HG03520 (cell line): ENCODE data around the gene PSD4.

ENCODE experiments used
- ATAC-seq: cut with Tn5 transposase; IDR thresholded peaks from one replicate; pipeline ENCODE4 v1.9.1; 2021; ENCODE audit warnings: mild to moderate bottlenecking, moderate library complexity; ENCODE audit not compliant: unreplicated experiment

The PSD4 gene

DNA sequence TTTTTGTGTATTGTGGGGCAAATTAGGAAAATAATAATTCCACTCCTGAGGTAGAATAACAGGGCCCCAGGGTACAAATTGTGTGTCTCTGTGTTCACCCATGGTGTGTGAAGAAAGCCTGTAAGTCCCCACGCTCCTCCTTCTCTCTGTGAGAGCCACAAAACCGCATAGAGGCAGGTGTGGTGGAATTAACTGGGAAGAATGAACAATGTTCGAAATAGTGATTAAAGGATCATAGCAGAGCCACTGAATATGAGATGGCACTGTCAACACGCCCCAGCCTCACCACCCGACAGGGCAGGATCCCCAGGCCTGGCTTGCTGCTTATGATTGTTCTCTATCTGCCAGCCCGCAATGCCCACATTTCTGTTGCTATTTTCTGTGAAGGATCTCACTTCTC, 32.3 kb upstream of the PSD4 start:
- ATAC-seq: no peak

DNA sequence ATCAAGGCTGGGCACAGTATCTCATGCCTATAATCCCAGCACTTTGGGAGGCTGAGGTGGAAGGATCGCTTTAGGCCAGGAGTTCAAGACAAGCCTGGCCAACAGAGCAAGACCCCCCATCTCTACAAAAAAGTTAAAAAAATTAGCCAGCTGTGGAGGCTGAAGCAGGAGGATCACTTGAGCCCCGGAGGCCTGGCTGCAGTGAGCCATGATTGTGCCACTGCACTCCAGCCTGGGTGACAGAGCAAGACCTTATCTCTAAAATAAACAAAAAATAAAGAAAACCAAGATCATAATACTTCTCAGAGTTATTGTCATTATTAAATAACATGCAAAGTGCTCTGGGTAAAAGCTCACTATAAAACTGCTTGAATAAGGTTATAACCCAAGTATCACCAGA, 31.5 kb upstream of the PSD4 start:
- no peak for ATAC-seq

DNA sequence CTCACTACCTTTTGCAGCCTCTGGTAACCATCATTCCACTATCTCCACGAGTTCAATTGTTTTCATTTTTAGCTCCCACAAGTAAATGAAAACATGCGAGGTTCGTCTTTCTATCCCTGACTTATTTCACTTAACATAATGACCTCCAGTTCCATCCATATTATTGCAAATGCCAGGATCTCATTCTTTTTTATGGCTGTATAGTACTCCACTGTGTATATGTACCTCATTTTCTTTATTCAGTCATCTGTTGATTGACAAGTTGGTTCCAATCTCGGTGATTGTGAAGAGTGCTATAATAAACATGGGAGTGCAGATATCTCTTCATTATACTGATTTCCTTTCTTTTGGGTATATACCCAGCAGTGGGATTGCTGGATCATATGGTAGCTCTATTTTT, 29.5 kb upstream of the PSD4 start:
- no peak for ATAC-seq

DNA sequence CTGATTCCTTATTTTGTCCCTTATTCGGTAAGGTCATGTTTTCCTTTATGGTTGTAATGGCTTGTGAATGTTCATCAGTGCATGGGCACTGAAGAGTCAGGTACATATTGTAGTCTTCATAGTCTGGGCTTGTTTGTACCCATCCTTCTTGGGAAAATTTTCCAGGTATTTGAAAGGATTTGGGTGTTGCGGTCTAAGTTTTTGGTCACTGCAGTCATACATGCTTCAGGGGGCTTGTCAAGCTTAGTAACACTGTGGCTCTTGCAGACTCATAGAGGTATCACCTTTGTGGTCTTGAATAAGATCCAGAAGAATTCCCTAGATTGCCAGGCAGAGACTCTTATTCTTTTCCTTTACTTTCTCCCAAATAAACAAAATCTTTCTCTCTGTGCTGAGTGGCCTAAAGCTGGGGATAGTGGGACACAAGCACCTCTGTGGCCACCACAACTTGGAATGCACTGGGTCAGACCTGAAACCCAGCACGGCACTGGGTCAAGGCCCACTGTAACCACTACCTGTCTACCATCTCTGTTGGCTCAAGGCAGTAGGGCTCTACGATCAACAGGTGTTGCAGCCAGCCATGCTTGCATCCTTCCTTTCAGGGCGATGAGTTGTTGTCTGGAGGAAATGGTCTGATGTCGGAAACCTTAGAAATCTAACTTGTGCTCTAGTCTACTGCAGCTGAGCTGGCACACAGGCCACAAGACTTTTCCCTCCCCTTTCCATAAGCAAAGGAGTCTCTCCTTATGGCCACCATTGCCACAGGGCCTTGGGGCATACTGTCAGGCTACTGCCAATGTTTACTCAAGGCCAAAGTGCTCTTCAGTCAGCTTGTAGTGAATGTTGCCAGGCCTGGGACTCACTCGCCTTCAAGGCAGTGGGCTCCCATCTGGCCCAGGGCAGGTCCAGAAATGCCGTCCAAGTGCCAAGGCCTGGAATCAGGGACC, 24.9 kb upstream of the PSD4 start:
- no peak for ATAC-seq

DNA sequence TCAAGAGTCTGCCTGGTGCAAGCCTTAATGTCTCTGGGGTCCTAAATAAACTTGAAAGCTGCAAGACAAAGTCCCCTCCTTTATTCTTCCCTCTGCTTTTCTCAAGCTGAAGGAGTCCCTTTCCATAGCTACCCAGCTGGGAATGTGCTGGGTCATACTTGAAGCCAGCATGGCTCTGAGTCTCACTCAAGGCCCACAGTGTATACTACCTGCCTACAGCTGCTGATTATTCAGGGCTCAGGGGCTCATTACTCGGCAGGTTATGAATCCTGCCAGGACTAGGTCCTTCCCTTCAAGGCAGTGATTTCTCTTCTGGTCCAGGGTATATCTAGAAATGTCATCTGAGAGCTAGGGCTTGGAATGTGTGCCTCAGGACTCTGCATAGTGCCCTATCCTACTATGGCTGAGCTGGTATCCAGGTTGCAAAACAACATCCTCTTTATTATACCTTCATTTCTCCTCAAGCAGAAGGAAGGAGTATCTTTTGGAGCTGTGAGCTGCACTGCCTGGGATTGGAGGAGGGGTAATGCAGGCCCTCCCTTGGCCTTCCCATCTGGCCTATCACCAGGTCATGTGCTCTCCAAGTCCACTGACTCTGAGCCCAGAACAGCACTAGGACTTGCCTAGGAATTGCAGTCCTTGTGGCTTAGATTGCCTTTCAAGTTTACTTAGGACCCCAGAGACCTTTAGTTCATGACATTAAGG, 24.1 kb upstream of the PSD4 start:
- no peak for ATAC-seq

DNA sequence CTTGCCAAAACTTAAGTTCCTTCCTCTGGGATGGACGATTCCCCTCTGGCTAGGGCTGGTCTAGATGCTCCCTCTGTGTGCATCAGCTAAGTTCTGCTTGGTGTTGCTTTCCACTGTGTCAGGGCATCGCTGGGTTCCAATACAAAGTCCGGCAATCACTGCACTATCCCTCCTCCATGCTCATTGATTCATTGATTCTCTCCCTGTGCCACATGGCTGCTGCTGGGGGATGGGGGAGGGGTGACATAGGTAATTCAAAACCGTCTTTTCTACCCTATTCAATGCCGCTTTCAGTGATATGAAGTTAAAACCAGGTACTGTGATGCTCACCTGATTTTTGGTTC, 23.5 kb upstream of the PSD4 start:
- no peak for ATAC-seq

DNA sequence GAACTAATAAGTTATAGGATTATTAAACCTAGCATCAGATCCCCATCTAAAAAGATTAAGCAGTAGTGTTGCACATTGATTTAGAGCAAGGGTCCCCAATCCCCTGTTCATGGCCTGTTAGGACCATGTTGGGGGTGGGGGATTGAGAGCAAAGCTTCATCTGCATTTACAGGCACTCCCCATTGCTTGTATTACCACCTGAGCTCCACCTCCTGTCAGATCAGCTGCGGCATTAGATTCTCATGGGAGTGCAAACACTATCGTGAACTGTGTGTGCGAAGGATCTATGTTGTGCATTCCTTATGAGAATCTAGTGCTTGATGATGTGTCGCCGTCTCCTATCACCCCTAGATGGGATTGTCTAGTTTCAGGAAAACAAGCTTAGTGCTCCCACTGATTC, 18.4 kb upstream of the PSD4 start:
- ATAC-seq: no peak

DNA sequence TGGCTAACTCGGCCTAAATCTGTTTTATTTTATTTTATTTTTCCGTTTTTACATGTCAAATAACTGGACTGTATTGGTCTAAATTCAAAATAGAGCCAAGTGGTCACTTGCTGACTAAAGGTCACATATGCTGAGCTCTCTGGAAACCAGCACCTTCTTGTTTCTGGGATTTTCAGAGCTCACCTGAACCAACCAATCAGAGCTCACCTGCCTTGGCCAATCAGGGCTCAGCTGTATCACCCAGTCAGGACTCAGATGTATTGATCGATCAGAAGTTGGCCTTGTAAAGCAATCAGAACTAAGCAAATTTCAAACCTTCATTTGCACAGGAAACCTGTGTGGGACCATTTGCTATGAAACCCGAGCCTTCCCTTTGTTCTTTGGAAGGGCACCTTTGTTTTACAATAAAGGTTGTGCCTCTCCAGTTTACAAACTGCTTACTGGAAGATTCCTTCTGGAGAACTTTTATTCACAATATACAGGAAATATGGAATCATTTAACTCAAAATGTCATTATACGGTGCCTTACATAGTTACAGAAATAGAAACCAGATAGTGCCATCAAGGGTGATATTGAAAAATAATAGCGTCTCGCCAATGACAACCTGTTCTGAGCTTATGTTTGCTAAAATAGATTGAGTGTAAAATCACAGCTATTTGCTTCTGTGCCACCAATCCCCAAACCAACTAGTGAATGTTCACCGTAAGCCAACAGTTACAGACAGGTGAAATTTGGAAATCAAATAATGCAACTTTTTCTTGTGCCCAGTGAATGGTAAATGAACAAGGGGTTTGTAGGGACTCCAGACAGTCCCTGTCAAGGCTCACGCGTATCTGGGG, 17.3 kb upstream of the PSD4 start:
- ATAC-seq: no peak

DNA sequence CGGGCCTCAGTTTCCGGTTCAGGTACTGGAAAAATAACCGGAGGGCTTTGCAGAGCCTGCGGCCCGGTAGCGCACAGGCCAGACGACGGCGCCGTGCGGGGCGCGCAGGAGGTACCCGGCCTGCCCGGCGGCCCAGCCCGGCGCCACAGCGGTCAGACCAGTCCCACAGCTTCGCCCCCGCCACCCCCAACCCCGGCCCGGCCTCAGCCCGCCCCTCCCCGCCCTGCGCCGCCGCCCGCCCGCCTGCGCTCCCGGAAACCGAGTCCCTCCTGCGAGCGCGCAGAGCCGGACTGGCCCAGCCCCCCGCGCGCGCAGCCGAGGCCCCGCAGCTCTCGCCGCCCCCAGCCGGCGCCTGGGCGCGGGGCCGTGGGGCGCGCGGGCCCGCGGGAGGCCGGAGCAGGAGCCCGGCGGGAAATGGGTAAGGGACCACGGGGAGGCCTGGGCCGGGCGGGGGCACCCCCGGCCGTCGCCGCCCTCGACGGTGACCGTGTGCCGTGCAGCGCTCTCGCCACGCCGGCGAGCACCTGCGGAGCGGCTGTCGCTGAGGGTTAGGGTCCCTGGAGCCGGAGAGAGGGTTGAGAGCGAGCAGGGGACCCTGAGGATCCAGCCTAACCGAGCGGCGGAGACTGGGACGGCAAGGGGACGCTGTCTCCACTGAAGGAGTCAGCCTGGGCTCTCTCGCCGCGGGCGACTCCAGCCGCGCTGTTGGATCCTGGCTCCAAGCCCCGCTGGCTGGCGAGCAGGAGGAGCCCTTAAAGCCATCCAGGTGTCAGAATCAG, 16.5 kb upstream of the PSD4 start:
- no peak for ATAC-seq

DNA sequence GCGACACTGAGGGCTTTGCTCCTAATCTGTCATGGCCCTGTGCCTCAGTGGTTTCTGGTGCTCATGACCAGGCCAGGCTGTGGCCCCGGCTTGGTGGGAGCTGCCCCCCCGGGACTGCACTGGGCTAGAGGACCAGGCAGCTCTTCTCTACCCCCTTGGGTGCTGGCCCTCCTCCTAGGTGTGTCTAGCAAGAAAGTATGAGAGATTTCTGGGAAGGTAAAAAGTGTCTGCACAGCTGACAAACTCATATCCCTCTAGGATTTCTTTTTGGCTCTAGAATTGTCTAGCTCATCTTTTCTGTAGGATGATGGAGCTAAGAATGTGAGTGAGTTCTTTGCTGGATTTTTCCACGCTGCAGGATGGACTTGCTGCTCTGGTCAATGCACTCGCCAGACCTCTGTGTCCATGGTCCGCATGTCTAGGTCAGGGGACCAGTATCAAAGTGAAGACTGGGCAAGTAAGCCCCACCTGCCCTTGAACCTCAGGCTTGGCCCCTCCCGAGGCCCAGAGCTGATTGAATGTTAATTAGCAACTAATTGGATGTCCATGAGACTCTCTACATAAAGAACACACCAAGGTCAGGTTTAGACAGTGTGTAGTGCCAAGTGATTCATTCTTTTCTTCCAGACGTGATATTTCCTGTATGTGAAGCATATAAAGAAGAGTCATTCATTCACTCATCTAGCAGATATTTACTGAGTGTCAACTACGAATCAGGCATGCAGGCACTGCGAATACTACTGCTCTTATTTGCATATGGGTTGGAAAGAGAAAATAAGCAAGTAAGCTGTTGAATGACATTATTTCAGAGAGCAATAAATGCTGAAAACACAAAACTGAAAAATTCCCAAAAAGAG, 15.6 kb upstream of the PSD4 start:
- ATAC-seq: no peak

DNA sequence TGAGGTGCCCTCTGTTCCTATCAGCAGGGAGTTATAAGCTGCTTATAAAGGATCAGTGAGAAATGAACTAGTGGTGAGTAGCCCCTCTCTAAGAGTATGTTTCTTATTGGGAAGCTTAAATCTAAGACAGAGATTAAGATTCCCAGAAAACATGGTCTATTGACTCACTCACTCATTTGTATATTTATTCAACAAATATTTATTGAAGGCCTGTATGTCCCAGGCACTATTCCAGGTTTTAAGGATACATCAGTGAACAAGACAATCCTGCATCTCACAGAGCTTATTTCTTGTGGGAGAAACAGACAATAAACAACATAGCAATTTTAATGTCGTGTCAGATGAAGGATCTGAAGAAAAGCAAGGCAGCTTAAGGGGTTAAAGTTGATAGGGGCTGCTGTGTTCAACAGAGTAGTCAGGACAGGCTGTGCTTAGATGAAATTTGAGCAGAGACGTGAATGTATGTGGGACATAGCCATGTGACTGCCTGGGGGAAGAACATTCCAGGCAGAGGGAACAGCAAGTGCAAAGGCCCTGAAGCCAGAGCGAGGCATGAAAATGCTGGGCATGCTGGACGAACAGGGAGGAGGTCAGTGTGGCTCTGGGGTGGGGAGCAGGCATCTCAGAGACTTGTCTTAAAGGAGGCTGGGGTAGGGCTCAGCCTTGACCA, 14.8 kb upstream of the PSD4 start:
- no peak for ATAC-seq

DNA sequence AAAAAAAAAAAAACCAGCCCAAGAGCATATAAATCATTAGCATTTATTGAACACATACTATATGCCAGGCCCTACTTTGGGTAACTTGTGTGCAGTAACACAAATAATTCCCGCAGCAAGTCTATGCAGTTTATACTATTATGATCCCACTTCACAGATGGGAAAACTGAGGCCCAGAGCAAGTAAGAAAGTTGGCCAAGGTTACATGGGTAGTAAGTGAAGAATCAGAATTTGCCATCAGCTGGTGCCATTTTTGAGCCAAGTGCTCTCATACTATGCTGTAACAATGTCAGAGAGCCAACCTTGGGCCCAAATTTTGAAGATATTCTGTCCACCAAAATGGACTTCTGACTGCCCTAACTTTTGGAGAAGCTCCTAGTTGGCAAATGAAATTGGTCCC, 13.5 kb upstream of the PSD4 start:
- ATAC-seq: no peak

DNA sequence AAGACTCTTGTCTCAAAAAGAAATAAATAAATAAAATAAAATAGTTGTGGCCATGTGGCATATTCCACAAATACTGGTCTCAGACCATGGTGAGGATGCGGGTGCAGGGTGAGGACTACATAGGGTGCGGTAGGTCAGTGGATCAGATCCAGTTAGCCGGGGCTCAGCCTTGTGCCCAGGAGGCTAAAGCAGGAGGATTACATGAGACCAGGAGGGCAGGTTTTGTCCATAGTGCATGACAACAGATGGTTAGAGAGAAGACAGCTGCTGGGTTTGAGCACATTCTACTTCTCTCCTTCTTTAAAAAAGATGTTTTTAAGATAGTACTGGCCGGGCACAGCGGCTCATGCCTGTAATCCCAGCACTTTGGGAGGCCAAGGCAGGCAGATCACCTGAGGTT, 12.8 kb upstream of the PSD4 start:
- no peak for ATAC-seq

DNA sequence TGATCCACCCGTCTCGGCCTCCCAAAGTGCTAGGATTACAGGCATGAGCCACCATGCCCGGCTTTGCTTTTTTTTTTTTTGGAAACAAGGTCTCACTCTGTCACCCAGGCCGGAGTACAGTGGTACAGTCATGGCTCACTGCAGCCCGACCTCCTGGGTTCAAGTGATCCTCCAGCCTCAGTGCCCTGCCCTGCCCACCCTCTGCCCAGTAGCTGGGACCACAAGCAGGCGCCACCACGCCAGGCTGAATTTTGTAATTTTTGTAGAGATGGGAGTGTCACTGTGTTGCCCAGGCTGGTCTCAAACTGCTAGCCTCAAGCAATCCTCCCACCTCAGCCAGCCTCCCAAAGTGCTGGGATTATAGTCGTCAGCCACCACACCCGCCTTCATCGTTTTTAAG, 11.6 kb upstream of the PSD4 start:
- no peak for ATAC-seq

DNA sequence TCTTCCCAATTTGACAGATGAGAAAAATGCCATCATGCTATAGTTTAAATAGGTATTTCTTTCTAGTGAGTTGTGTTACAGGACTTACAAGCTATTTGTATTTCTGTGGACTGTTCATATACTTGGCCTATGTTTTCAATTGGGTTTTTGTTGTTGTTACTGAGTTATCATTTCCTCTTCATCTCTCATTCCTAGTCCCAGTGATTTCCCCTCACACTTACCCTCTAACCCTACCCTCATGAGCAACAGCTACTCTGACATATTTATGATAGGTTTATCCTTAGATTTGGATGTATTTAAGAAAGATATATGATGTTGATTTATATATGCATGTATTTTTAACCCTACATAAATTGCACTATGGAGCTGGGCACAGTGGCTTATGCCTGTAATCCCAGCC, 10.9 kb upstream of the PSD4 start:
- ATAC-seq: no peak

DNA sequence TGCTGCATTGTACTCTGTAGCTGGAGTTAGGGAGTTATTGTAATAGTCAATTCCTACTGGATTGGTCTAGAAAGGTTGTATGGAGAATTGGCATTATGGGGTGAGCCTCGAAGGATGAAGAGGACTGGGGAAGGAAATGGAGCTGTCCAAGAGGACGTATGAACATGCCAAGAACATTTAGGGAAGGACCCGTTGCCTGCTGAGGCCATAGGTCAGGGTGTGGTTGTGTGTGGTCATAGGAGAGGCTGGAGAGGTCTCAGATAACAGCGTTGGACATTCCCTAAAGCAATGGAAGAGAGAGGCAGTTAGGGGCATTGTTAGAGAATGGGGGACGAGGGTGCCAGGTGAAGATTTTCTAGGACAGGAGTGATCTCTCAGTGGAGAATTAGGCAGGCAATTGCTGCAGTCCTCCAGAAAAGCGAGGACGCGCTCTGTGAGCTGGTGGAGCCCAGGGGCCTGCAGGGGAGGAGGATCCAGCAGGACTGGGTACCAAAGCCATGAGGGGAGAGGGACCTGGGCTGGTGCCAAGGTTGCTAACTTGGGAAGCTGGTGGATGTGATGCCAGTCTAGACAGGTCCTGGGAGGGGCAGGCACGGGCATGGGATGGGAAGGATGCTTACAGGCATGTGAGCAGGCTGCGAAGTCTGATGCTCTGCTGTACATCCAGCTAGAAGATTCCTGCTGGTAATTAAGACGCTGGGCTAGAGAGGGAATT, 9.4 kb upstream of the PSD4 start:
- ATAC-seq: no peak

DNA sequence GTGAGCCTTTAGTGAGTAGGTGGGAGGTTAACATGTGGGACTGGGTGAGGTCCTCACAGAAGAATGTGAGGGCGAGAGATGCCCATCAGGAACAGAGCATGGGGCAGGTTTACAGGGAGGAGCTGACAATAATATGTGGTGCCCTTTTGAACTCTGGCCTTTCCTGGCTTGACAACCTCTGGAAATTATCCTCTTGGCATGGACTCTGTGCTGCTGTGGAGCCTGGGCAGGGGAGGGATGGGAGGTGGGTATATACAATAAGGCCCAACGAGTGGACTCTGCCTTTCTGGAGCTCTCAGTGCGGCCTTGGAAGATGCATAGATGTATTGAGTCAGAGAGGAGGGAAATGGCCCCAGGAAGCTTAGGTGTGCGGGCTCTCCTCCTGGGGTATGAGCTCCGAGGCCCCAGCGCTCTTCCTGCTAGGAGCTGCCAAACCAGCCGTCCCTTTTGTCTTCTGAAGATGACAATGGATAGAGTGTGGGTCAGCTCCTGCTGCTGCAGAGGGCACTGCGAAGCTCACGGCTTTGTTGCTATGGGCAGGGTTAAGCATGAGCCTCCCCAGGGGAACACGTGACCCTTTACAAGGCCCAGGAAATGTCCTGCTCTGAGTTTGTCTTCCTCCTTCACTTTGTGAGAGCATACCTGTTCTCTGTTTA, 8.7 kb upstream of the PSD4 start:
- no peak for ATAC-seq

DNA sequence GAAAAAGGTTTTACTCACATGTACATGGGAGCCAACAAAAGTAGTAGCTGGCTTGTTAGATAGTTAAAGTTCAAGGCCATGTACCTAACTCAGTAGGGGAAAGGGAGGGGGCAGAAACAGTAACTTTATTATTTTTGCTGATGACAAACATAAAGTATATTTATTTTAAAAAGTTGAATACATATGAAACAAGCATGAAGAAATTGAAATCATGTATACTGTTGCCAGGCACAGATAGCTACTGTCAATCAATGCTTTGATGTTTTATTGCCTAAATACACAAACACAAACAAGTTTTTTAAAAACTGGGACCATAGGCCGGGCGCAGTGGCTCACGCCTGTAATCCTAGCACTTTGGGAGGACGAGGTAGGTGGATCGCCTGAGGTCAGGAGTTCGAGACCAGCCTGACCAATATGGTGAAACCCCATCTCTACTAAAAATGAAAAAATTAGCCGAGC, 7.6 kb upstream of the PSD4 start:
- no peak for ATAC-seq
